ENCODE measurements around the gene PCBP1.
"Not testable (repeated sequence)": the region's sequence is repeated elsewhere in the genome, so short reads cannot be mapped to it uniquely, and the experiment has no call there.

Gene PCBP1

DNA sequence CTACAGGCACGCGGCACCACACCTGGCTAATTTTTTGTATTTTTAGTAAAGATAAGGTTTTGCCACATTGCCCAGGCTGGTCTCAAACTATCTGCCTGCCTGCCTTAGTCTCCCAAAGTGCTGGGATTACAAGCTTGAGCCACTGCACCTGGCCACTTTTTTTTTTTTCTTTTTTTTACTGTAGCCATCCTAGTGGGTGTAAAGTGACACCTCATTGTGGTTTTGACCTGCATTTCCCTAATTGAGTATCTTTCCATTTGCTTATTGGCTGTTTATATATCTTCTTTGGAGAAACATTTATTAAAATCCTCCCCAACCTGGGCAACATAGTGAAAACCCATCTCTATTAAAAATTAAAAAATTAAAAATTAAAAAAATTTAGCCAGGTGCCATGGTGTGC, 12.0 kb downstream of the PCBP1 start:
- no peak overlapping the region for H3K9ac ChIP-seq (ENCODE audit: low read length in 2 of 2)
- no peaks in the 10 kb centered on the region for H3K36me3 ChIP-seq (ENCODE audit: control insufficient read depth in 2 of 2, insufficient read depth in 2 of 2, low read length in 2 of 2)
- H3K4me3 ChIP-seq (ENCODE audit: low read length in 2 of 2): no peak overlapping the region
- H3K27ac ChIP-seq (ENCODE audit: low read length): no peak overlapping the region
- H3K4me1 ChIP-seq (ENCODE audit: control insufficient read depth, insufficient read depth, low read length): peaks cover 15% of the 10 kb centered on the region
- H3K9me3 ChIP-seq (ENCODE audit: control insufficient read depth in 2 of 2, low read length in 2 of 2): no peaks in the 10 kb centered on the region
- no peaks in the 10 kb centered on the region for H3K27me3 ChIP-seq (ENCODE audit: control insufficient read depth in 1 of 2, insufficient read depth in 2 of 2, low read length in 2 of 2)

GRCh38 chr2:70101174-70101573, 13.9 kb downstream of the PCBP1 start:
- H3K9ac ChIP-seq (ENCODE audit: low read length in 2 of 2): no peak overlapping the region
- H3K27me3 ChIP-seq (ENCODE audit: control insufficient read depth in 1 of 2, insufficient read depth in 2 of 2, low read length in 2 of 2): no peaks in the 10 kb centered on the region
- H3K9me3 ChIP-seq (ENCODE audit: control insufficient read depth in 2 of 2, low read length in 2 of 2): no peaks in the 10 kb centered on the region
- H3K4me1 ChIP-seq (ENCODE audit: control insufficient read depth, insufficient read depth, low read length): no peaks in the 10 kb centered on the region
- no peak overlapping the region for H3K27ac ChIP-seq (ENCODE audit: low read length)
- H3K36me3 ChIP-seq (ENCODE audit: control insufficient read depth in 2 of 2, insufficient read depth in 2 of 2, low read length in 2 of 2): no peaks in the 10 kb centered on the region
- H3K4me3 ChIP-seq (ENCODE audit: low read length in 2 of 2): no peak overlapping the region

- not testable (repeated sequence) for H3K27ac ChIP-seq (ENCODE audit: low read length); H3K36me3 ChIP-seq (ENCODE audit: control insufficient read depth in 2 of 2, insufficient read depth in 2 of 2, low read length in 2 of 2); H3K4me1 ChIP-seq (ENCODE audit: control insufficient read depth, insufficient read depth, low read length); H3K9ac ChIP-seq (ENCODE audit: low read length in 2 of 2); H3K9me3 ChIP-seq (ENCODE audit: control insufficient read depth in 2 of 2, low read length in 2 of 2); H3K4me3 ChIP-seq (ENCODE audit: low read length in 2 of 2); H3K27me3 ChIP-seq (ENCODE audit: control insufficient read depth in 1 of 2, insufficient read depth in 2 of 2, low read length in 2 of 2)
These were observed 14.4 kb downstream of the PCBP1 start for GRCh38 chr2:70101686-70102085.

DNA sequence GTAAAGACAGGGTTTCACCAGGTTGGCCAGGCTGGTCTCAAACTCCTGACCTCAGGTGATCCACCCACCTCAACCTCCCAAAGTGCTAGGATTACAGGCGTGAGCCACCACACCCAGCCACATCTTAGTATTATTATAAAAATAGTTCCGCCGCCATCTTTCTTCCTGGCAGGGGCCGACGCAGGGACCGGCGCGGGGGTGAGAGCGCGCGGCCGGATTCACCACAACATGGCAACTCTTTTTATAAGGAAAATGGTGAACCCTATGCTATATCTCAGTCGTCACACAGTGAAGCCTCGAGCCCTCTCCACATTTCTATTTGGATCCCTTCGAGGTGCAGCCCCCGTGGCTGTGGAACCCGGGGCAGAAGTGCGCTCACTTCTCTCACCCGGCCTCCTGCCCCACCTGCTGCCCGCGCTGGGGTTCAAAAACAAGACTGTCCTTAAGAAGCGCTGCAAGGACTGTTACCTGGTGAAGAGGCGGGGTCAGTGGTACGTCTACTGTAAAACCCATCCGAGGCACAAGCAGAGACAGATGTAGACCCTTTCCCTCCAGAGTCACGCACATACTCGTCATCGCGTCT, 15.1 kb downstream of the PCBP1 start:
- H3K4me1 ChIP-seq (ENCODE audit: control insufficient read depth, insufficient read depth, low read length); H3K27ac ChIP-seq (ENCODE audit: low read length); H3K36me3 ChIP-seq (ENCODE audit: control insufficient read depth in 2 of 2, insufficient read depth in 2 of 2, low read length in 2 of 2); H3K4me3 ChIP-seq (ENCODE audit: low read length in 2 of 2); H3K9ac ChIP-seq (ENCODE audit: low read length in 2 of 2); H3K9me3 ChIP-seq (ENCODE audit: control insufficient read depth in 2 of 2, low read length in 2 of 2); H3K27me3 ChIP-seq (ENCODE audit: control insufficient read depth in 1 of 2, insufficient read depth in 2 of 2, low read length in 2 of 2): not testable (repeated sequence)

DNA sequence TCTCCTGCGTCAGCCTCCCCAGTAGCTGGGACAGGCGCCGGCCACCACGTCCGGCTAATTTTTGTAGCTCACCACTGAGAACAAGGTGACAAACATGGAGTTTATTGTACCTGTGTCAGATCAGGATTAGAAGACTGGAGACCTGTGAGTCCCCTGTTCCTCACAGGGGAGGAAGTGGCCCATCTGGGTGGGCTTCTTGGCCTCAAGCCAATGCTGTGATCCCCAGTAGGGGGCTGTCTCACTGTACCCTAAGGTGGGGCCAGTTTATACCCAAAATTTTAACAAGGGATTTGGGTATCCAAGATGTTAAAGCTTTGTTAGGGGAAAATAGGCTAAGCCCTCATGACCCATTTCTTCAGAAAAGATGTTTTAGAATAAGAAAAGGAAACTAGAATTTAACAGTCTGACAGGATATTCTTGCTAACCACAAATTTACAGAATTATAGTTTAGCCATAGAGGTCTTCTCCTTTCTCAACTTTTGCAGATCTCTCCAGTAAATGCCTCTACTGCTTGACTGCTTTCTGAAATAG, 16.3 kb downstream of the PCBP1 start:
- H3K9ac ChIP-seq (ENCODE audit: low read length in 2 of 2): no peak overlapping the region
- H3K27ac ChIP-seq (ENCODE audit: low read length): no peak overlapping the region
- H3K4me3 ChIP-seq (ENCODE audit: low read length in 2 of 2): no peak overlapping the region
- H3K36me3 ChIP-seq (ENCODE audit: control insufficient read depth in 2 of 2, insufficient read depth in 2 of 2, low read length in 2 of 2): no peaks in the 10 kb centered on the region
- H3K9me3 ChIP-seq (ENCODE audit: control insufficient read depth in 2 of 2, low read length in 2 of 2): no peaks in the 10 kb centered on the region
- peaks cover 2% of the 10 kb centered on the region for H3K4me1 ChIP-seq (ENCODE audit: control insufficient read depth, insufficient read depth, low read length)
- H3K27me3 ChIP-seq (ENCODE audit: control insufficient read depth in 1 of 2, insufficient read depth in 2 of 2, low read length in 2 of 2): no peaks in the 10 kb centered on the region

GRCh38 chr2:70104231-70105111, 17.2 kb downstream of the PCBP1 start:
- Histone ChIP-seq H3K4me3 (ENCODE audit: low read length in 2 of 2) (no peak overlapping the region), H3K27me3 (ENCODE audit: control insufficient read depth in 1 of 2, insufficient read depth in 2 of 2, low read length in 2 of 2) (no peaks in the 10 kb centered on the region), H3K27ac (ENCODE audit: low read length) (no peak overlapping the region), H3K36me3 (ENCODE audit: control insufficient read depth in 2 of 2, insufficient read depth in 2 of 2, low read length in 2 of 2) (no peaks in the 10 kb centered on the region), H3K9ac (ENCODE audit: low read length in 2 of 2) (peak overlapping the region in 1 of 2 donors; percentile 33), H3K4me1 (ENCODE audit: control insufficient read depth, insufficient read depth, low read length) (peaks cover 2% of the 10 kb centered on the region), H3K9me3 (ENCODE audit: control insufficient read depth in 2 of 2, low read length in 2 of 2) (no peaks in the 10 kb centered on the region)

DNA sequence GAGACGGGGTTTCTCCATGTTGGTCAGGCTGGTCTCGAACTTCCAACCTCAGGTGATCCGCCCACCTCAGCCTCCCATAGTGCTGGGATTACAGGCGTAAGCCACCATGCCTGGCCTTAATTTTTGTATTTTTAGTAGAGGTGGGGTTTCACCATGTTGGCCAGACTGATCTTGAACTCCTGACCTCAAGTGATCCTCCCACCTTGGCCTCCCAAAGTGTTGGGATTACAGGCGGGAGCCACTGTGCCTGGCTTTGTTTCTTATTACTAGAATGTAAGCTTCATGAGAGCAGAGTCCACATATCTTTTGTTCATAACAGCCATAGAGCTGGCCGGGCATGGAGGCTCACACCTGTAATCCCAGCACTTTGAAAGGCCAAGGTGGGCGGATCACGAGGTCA, 18.9 kb downstream of the PCBP1 start:
- H3K4me1 ChIP-seq (ENCODE audit: control insufficient read depth, insufficient read depth, low read length); H3K27ac ChIP-seq (ENCODE audit: low read length); H3K9ac ChIP-seq (ENCODE audit: low read length in 2 of 2); H3K36me3 ChIP-seq (ENCODE audit: control insufficient read depth in 2 of 2, insufficient read depth in 2 of 2, low read length in 2 of 2); H3K27me3 ChIP-seq (ENCODE audit: control insufficient read depth in 1 of 2, insufficient read depth in 2 of 2, low read length in 2 of 2); H3K4me3 ChIP-seq (ENCODE audit: low read length in 2 of 2); H3K9me3 ChIP-seq (ENCODE audit: control insufficient read depth in 2 of 2, low read length in 2 of 2): not testable (repeated sequence)

DNA sequence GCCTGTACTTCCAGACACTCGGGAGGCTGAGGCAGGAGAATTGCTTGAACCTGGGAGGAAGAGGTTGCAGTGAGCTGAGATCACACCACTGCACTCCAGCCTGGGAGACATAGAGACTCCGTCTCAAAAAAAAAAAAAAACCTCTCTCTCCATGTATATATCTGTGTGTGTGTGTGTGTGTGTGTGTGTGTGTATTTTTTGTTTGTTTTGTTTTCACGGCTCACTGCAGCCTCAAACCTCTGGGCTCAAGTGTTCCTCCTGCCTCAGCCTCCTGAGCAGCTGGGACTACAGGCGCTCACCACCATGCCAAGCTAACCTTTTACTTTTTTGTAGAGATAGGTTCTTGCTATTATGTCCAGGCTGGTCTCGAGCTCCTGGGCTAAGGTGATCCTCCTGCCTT, 23.1 kb downstream of the PCBP1 start:
- H3K9me3 ChIP-seq (ENCODE audit: control insufficient read depth in 2 of 2, low read length in 2 of 2); H3K27ac ChIP-seq (ENCODE audit: low read length); H3K9ac ChIP-seq (ENCODE audit: low read length in 2 of 2); H3K4me3 ChIP-seq (ENCODE audit: low read length in 2 of 2); H3K4me1 ChIP-seq (ENCODE audit: control insufficient read depth, insufficient read depth, low read length); H3K27me3 ChIP-seq (ENCODE audit: control insufficient read depth in 1 of 2, insufficient read depth in 2 of 2, low read length in 2 of 2); H3K36me3 ChIP-seq (ENCODE audit: control insufficient read depth in 2 of 2, insufficient read depth in 2 of 2, low read length in 2 of 2): not testable (repeated sequence)

GRCh38 chr2:70111752-70112591, 24.7 kb downstream of the PCBP1 start:
- no peaks in the 10 kb centered on the region for H3K36me3 ChIP-seq (ENCODE audit: control insufficient read depth in 2 of 2, insufficient read depth in 2 of 2, low read length in 2 of 2)
- H3K9me3 ChIP-seq (ENCODE audit: control insufficient read depth in 2 of 2, low read length in 2 of 2): no peaks in the 10 kb centered on the region
- no peak overlapping the region for H3K4me3 ChIP-seq (ENCODE audit: low read length in 2 of 2)
- peaks cover 5% of the 10 kb centered on the region for H3K4me1 ChIP-seq (ENCODE audit: control insufficient read depth, insufficient read depth, low read length)
- no peak overlapping the region for H3K27ac ChIP-seq (ENCODE audit: low read length)
- no peak overlapping the region for H3K9ac ChIP-seq (ENCODE audit: low read length in 2 of 2)
- H3K27me3 ChIP-seq (ENCODE audit: control insufficient read depth in 1 of 2, insufficient read depth in 2 of 2, low read length in 2 of 2): no peaks in the 10 kb centered on the region

- H3K27ac ChIP-seq (ENCODE audit: low read length): no peak overlapping the region
- peaks cover 4% of the 10 kb centered on the region for H3K4me1 ChIP-seq (ENCODE audit: control insufficient read depth, insufficient read depth, low read length)
These were observed 26.2 kb downstream of the PCBP1 start for GRCh38 chr2:70113359-70114070.

More at GRCh38 chr2:70113359-70114070, 26.2 kb downstream of the PCBP1 start:
- Histone ChIP-seq H3K36me3 (ENCODE audit: control insufficient read depth in 2 of 2, insufficient read depth in 2 of 2, low read length in 2 of 2) (no peaks in the 10 kb centered on the region), H3K27me3 (ENCODE audit: control insufficient read depth in 1 of 2, insufficient read depth in 2 of 2, low read length in 2 of 2) (no peaks in the 10 kb centered on the region), H3K9me3 (ENCODE audit: control insufficient read depth in 2 of 2, low read length in 2 of 2) (no peaks in the 10 kb centered on the region), H3K4me3 (ENCODE audit: low read length in 2 of 2) (no peak overlapping the region), H3K9ac (ENCODE audit: low read length in 2 of 2) (no peak overlapping the region)
